Measurements from ENCODE around the gene CGGBP1. TPM values are rescaled to one million over a fixed set of nuclear protein-coding genes. Genes with fewer than 3 reads are reported as not detected.
A peak's percentile ranks its signal among the peaks of the same experiment; 100 is the strongest.

CGGBP1 gene
- total RNA-seq, 5 donors from 2014 or later (not counting 1 experiment from before 2014, with no cell fraction given), result 95.7 to 131 (median 112) TPM

GRCh38 chr3:88033079-88033478 is 25.7 kb downstream of the CGGBP1 start:
- peaks cover 37 to 54% (median 41%) of the 10 kb centered on the region in 3 donors for H3K4me1 Mint-ChIP-seq
- WGBS (ENCODE audit: insufficient coverage), result no CpG with 5 or more reads among the region's 2 CpGs

DNA sequence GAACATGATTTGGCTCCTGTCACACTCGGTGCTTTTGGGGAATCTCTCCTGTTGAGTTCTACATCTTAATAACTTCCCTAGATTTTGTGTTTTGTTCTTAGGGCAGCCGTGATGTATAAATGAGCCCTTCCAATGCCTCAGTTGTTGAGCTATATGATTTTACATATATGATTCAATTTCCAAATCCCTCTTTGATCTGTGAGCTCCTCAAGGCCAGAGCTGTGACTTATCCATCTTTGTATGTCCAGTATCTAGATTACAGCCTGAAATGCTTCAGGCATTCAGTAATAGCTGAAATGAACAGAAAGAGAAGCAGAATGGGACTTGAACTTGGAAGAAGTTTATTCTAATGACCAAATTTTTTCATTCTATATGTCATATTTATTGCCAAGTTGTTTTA is 26.6 kb downstream of the CGGBP1 start:
- H3K4me3 ChIP-seq (ENCODE audit: control insufficient read depth in 1 of 2, extremely low read depth in 1 of 2, low read length in 1 of 2), result peak overlapping the region; percentile 39 to 68
- H3K9me3 ChIP-seq, result no peaks in the 10 kb centered on the region
- CTCF ChIA-PET, result interaction anchor here (0.5 to 2.0 kb wide), 12 partner anchors 9 to 1334 kb away, joined by 3 to 8 read pairs (median 4); partner anchors contain the start of genes CGGBP1 (in 1 of the 2) and ZNF654 (in 1 of the 2)
- H3K36me3 ChIP-seq (ENCODE audit: control insufficient read depth in 2 of 2, extremely low read depth in 1 of 2, insufficient read depth in 1 of 2, low read length in 1 of 2), result no peaks in the 10 kb centered on the region
- WGBS (ENCODE audit: insufficient coverage), result no CpG with 5 or more reads among the region's 2 CpGs
- no peak for DNase-seq
- H3K27me3 Mint-ChIP-seq, result no peaks in the 10 kb centered on the region
- POLR2A ChIA-PET, result interaction anchor here in 1 of 2 donors (2.0 kb wide), 1 partner anchor 26 kb away, joined by 11 read pairs; the partner anchor contains the start of genes CGGBP1 and ZNF654
- no peaks in the 10 kb centered on the region for H3K9me3 Mint-ChIP-seq
- H3K4me1 Mint-ChIP-seq, result peaks cover 37 to 54% (median 41%) of the 10 kb centered on the region in 3 donors
- peak overlapping the region; percentile 89 to 98 for H3K27ac Mint-ChIP-seq
- H3K27me3 ChIP-seq (replicated peaks in 1 of 2; ENCODE audit: control insufficient read depth in 2 of 2, extremely low read depth in 1 of 2, insufficient read depth in 2 of 2, low read length in 1 of 2), result no peaks in the 10 kb centered on the region
- ATAC-seq (replicated peaks in 1 of 4), result peak in 1 of 4 experiments; percentile 13
- peak overlapping the region; percentile 81 to 83 (median 81) for H3K4me3 Mint-ChIP-seq
- peak overlapping the region; percentile 80 for H3K27ac ChIP-seq (ENCODE audit: low read length)
- H3K36me3 Mint-ChIP-seq, result no peaks in the 10 kb centered on the region
- peaks cover 0 to 9% of the 10 kb centered on the region in 2 experiments for H3K4me1 ChIP-seq (ENCODE audit: control insufficient read depth in 1 of 2, extremely low read depth in 1 of 2, insufficient read depth in 2 of 2, low read length in 2 of 2)

More at GRCh38 chr3:88033079-88033478, 25.7 kb downstream of the CGGBP1 start:
- Mint-ChIP-seq H3K4me3 (peak overlapping the region in 1 of 3 donors; percentile 81), H3K27ac (peak overlapping the region; percentile 60 to 68), H3K27me3 (no peaks in the 10 kb centered on the region), H3K9me3 (no peaks in the 10 kb centered on the region), H3K36me3 (no peaks in the 10 kb centered on the region)
- ChIA-PET POLR2A (interaction anchor here in 1 of 2 donors (1.0 kb wide), 1 partner anchor 117 kb away, joined by 3 read pairs; no protein-coding TSS in a partner anchor), CTCF (interaction anchor here (0.6 to 1.7 kb wide), 4 partner anchors 8 to 80 kb away, joined by 3 to 7 read pairs (median 4); no protein-coding TSS in a partner anchor)
- Histone ChIP-seq H3K9me3 (no peaks in the 10 kb centered on the region), H3K36me3 (ENCODE audit: control insufficient read depth in 2 of 2, extremely low read depth in 1 of 2, insufficient read depth in 1 of 2, low read length in 1 of 2) (no peaks in the 10 kb centered on the region), H3K27me3 (replicated peaks in 1 of 2; ENCODE audit: control insufficient read depth in 2 of 2, extremely low read depth in 1 of 2, insufficient read depth in 2 of 2, low read length in 1 of 2) (no peaks in the 10 kb centered on the region), H3K27ac (ENCODE audit: low read length) (no peak overlapping the region), H3K4me3 (ENCODE audit: control insufficient read depth in 1 of 2, extremely low read depth in 1 of 2, low read length in 1 of 2) (no peak overlapping the region), H3K4me1 (ENCODE audit: control insufficient read depth in 1 of 2, extremely low read depth in 1 of 2, insufficient read depth in 2 of 2, low read length in 2 of 2) (peaks cover 0 to 9% of the 10 kb centered on the region in 2 experiments)
- DNase-seq (no peak), ATAC-seq (replicated peaks in 1 of 4) (no peak)

- DNase-seq, result peak in 13 of 35 experiments; percentile 2 to 64 (median 6)
- H3K4me3 ChIP-seq (ENCODE audit: control insufficient read depth in 1 of 2, extremely low read depth in 1 of 2, low read length in 1 of 2), result peak overlapping the region; percentile 39 to 68
- peaks cover 37 to 54% (median 41%) of the 10 kb centered on the region in 3 donors for H3K4me1 Mint-ChIP-seq
- CTCF ChIA-PET, result interaction anchor here (1.0 to 2.0 kb wide), 9 partner anchors 10 to 81 kb away, joined by 3 to 8 read pairs (median 4); partner anchors contain the start of genes CGGBP1 (in 1 of the 2) and ZNF654 (in 1 of the 2)
- peak overlapping the region; percentile 81 to 83 (median 81) for H3K4me3 Mint-ChIP-seq
- no peaks in the 10 kb centered on the region for H3K9me3 Mint-ChIP-seq
- H3K27ac Mint-ChIP-seq, result peak overlapping the region; percentile 89 to 98
- no peaks in the 10 kb centered on the region for H3K27me3 Mint-ChIP-seq
- no peaks in the 10 kb centered on the region for H3K27me3 ChIP-seq (replicated peaks in 1 of 2; ENCODE audit: control insufficient read depth in 2 of 2, extremely low read depth in 1 of 2, insufficient read depth in 2 of 2, low read length in 1 of 2)
- peak overlapping the region; percentile 80 for H3K27ac ChIP-seq (ENCODE audit: low read length)
- peaks cover 0 to 9% of the 10 kb centered on the region in 2 experiments for H3K4me1 ChIP-seq (ENCODE audit: control insufficient read depth in 1 of 2, extremely low read depth in 1 of 2, insufficient read depth in 2 of 2, low read length in 2 of 2)
- H3K36me3 ChIP-seq (ENCODE audit: control insufficient read depth in 2 of 2, extremely low read depth in 1 of 2, insufficient read depth in 1 of 2, low read length in 1 of 2), result no peaks in the 10 kb centered on the region
- H3K36me3 Mint-ChIP-seq, result no peaks in the 10 kb centered on the region
- 0% methylated on average over 1 of the region's 1 CpG for WGBS (ENCODE audit: insufficient coverage)
- H3K9me3 ChIP-seq, result no peaks in the 10 kb centered on the region
- POLR2A ChIA-PET, result interaction anchor here (1.6 to 2.0 kb wide), 2 partner anchors 27 kb away, joined by 4 to 11 read pairs; partner anchors contain the start of genes CGGBP1 (in 2 of the 2) and ZNF654 (in 1 of the 2)
- ATAC-seq (replicated peaks in 1 of 4), result peak; percentile 79 to 88 (median 84)
Measured at GRCh38 chr3:88031642-88032077, 27.1 kb downstream of the CGGBP1 start.

GRCh38 chr3:88030210-88030609 is 28.6 kb downstream of the CGGBP1 start:
- Histone ChIP-seq H3K36me3 (ENCODE audit: control insufficient read depth in 2 of 2, extremely low read depth in 1 of 2, insufficient read depth in 1 of 2, low read length in 1 of 2) (no peaks in the 10 kb centered on the region), H3K4me3 (ENCODE audit: control insufficient read depth in 1 of 2, extremely low read depth in 1 of 2, low read length in 1 of 2) (peak overlapping the region in 1 of 2 donors; percentile 27), H3K4me1 (ENCODE audit: control insufficient read depth in 1 of 2, extremely low read depth in 1 of 2, insufficient read depth in 2 of 2, low read length in 2 of 2) (peaks cover 0 to 9% of the 10 kb centered on the region in 2 experiments), H3K27me3 (replicated peaks in 1 of 2; ENCODE audit: control insufficient read depth in 2 of 2, extremely low read depth in 1 of 2, insufficient read depth in 2 of 2, low read length in 1 of 2) (no peaks in the 10 kb centered on the region), H3K9me3 (no peaks in the 10 kb centered on the region), H3K27ac (ENCODE audit: low read length) (peak overlapping the region; percentile 13)
- CTCF ChIA-PET, result interaction anchor here (0.6 kb wide), 2 partner anchors 22 to 133 kb away, joined by 3 to 4 read pairs; no protein-coding TSS in a partner anchor
- POLR2A ChIA-PET, result interaction anchor here in 1 of 2 donors (1.6 kb wide), 1 partner anchor 28 kb away, joined by 4 read pairs; the partner anchor contains the start of gene CGGBP1
- WGBS (ENCODE audit: insufficient coverage), result no CpG with 5 or more reads among the region's 3 CpGs
- H3K4me1 Mint-ChIP-seq, result peaks cover 37 to 54% (median 41%) of the 10 kb centered on the region in 3 donors
- no peaks in the 10 kb centered on the region for H3K27me3 Mint-ChIP-seq
- H3K36me3 Mint-ChIP-seq, result no peaks in the 10 kb centered on the region
- peak overlapping the region; percentile 48 to 61 (median 57) for H3K4me3 Mint-ChIP-seq
- H3K9me3 Mint-ChIP-seq, result no peaks in the 10 kb centered on the region
- peak overlapping the region; percentile 44 to 79 for H3K27ac Mint-ChIP-seq
- DNase-seq (peak in 1 of 35 experiments; percentile 36), ATAC-seq (replicated peaks in 1 of 4) (no peak)

DNA sequence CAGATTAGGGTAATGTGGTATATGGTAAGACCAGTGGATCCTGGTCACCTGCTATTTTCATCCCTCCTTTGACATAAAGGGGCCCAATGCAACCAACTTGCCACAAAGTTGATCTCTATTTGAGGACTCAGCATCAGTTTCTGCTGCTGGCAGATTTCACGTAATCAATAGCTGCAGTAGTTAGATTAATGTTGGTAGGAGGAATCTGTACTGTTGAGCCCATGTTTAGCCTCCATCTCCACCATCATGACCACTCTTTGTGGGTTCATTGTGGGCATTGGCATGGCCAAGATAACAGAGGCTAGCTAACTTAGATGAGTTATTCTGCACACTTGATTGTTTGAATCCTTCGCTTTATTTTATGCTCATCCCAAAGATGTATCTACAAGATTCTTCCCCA is 29.9 kb downstream of the CGGBP1 start:
- Mint-ChIP-seq H3K4me1 (peaks cover 30 to 41% (median 32%) of the 10 kb centered on the region in 3 donors), H3K27ac (no peak overlapping the region), H3K36me3 (no peaks in the 10 kb centered on the region), H3K27me3 (no peaks in the 10 kb centered on the region), H3K9me3 (no peaks in the 10 kb centered on the region), H3K4me3 (no peak overlapping the region)
- no peaks in the 10 kb centered on the region for H3K27me3 ChIP-seq (replicated peaks in 1 of 2; ENCODE audit: control insufficient read depth in 2 of 2, extremely low read depth in 1 of 2, insufficient read depth in 2 of 2, low read length in 1 of 2)
- CTCF ChIA-PET, result no interaction called here
- no peaks in the 10 kb centered on the region for H3K36me3 ChIP-seq (ENCODE audit: control insufficient read depth in 2 of 2, extremely low read depth in 1 of 2, insufficient read depth in 1 of 2, low read length in 1 of 2)
- no CpG with 5 or more reads among the region's 2 CpGs for WGBS (ENCODE audit: insufficient coverage)
- H3K27ac ChIP-seq (ENCODE audit: low read length), result no peak overlapping the region
- no peaks in the 10 kb centered on the region for H3K9me3 ChIP-seq
- no peak overlapping the region for H3K4me3 ChIP-seq (ENCODE audit: control insufficient read depth in 1 of 2, extremely low read depth in 1 of 2, low read length in 1 of 2)
- POLR2A ChIA-PET, result interaction anchor here in 1 of 2 donors (0.6 kb wide), 1 partner anchor 14 kb away, joined by 4 read pairs; no protein-coding TSS in a partner anchor
- ATAC-seq (replicated peaks in 1 of 4) (no peak), DNase-seq (no peak)
- peaks cover 0 to 9% of the 10 kb centered on the region in 2 experiments for H3K4me1 ChIP-seq (ENCODE audit: control insufficient read depth in 1 of 2, extremely low read depth in 1 of 2, insufficient read depth in 2 of 2, low read length in 2 of 2)

DNA sequence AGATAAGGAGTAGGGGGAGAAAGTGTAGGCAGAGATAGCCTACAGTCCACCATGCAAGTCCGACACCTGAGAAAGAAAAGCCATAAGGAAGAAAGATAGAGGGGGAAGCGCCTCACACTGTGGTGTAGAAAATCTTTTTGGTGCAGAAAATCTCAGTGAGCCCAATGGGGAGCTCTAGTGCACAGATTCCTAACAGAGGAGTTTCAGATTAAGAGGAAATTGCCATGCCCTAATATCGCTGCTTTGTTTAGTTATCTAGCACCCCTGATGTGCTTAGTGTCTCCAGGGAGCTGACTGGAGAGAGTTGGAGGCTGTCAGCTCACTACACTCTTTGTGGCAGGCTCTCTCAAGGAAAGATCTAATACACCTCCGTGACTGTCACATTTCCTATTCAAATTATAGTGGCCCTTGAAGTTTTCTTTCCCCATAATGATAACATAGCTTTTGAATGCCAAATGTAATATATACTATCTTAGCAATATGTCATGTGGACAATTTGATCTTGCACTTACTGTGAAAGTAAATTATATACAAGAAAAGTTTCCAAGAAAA is 33.7 kb downstream of the CGGBP1 start:
- no peaks in the 10 kb centered on the region for H3K4me1 ChIP-seq (ENCODE audit: control insufficient read depth in 1 of 2, extremely low read depth in 1 of 2, insufficient read depth in 2 of 2, low read length in 2 of 2)
- H3K27ac ChIP-seq (ENCODE audit: low read length), result no peak overlapping the region
- DNase-seq, result no peak
- POLR2A ChIA-PET, result no interaction called here
- H3K4me1 Mint-ChIP-seq, result peaks cover 6 to 10% (median 10%) of the 10 kb centered on the region in 3 donors
- no peaks in the 10 kb centered on the region for H3K36me3 Mint-ChIP-seq
- H3K27ac Mint-ChIP-seq, result no peak overlapping the region
- H3K4me3 Mint-ChIP-seq, result no peak overlapping the region
- no peak overlapping the region for H3K4me3 ChIP-seq (ENCODE audit: control insufficient read depth in 1 of 2, extremely low read depth in 1 of 2, low read length in 1 of 2)
- H3K27me3 ChIP-seq (replicated peaks in 1 of 2; ENCODE audit: control insufficient read depth in 2 of 2, extremely low read depth in 1 of 2, insufficient read depth in 2 of 2, low read length in 1 of 2), result no peaks in the 10 kb centered on the region
- no peaks in the 10 kb centered on the region for H3K9me3 ChIP-seq
- H3K9me3 Mint-ChIP-seq, result no peaks in the 10 kb centered on the region
- CTCF ChIA-PET, result no interaction called here
- no peaks in the 10 kb centered on the region for H3K27me3 Mint-ChIP-seq
- H3K36me3 ChIP-seq (ENCODE audit: control insufficient read depth in 2 of 2, extremely low read depth in 1 of 2, insufficient read depth in 1 of 2, low read length in 1 of 2), result no peaks in the 10 kb centered on the region
- 90% methylated on average over 2 of the region's 4 CpGs for WGBS (ENCODE audit: insufficient coverage)
- no peak for ATAC-seq (replicated peaks in 1 of 4)

All from T-cell (primary cell).